Left kidney (tissue), 2 donors: ENCODE results near the gene PSAP. TPM values are rescaled to one million over a fixed set of nuclear protein-coding genes. Genes with fewer than 3 reads are reported as not detected.
A peak's percentile ranks its signal among the peaks of the same experiment; 100 is the strongest.

ENCODE experiments used
- DNase-seq: peaks from one replicate; pipeline ENCODE4 v3.0.0-alpha.2; 2013
- polyA plus RNA-seq: library from polyadenylated mRNA; unstranded; fragments of 120-200 nt; gene quantifications from one replicate; pipeline ENCODE4 v1.2.1, GENCODE V29; 2013; ENCODE audit not compliant: insufficient read length

Gene PSAP
- polyA plus RNA-seq, 1 donor, result 769 TPM

DNA sequence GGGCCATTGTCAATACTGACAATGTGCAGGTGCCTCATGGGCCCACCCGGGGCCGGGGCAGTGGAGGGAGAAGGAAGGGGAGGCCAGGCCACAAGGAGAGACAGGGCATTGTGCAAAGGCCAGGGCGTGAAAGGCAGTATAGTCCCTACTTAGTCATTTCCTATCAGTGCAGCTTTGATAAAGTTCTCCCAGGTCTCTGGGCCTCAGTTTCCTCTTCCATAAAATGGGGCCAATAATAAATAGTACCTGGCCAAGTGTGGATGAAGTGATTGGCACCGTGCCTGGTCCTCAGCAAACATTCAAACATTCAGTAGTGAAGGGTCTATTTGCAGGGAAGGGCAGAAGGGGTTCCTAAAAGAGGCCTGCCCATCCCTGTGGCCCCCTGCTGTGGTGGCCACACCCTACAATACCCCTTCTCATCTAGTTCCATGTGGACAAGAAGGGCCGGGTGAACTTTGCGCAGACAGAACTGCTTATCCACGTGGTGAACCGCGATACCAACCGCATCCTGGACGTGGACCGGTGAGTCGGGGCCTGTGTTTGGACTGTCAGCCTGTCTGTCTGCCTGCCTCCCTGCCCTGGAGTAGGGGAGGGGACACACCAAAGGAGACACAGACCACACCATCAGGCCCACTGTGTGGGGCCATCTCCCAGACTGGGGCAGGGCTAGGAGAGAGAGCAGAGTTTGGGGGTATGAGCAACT is 40.9 kb downstream of the PSAP start:
- DNase-seq, result no peak

DNA sequence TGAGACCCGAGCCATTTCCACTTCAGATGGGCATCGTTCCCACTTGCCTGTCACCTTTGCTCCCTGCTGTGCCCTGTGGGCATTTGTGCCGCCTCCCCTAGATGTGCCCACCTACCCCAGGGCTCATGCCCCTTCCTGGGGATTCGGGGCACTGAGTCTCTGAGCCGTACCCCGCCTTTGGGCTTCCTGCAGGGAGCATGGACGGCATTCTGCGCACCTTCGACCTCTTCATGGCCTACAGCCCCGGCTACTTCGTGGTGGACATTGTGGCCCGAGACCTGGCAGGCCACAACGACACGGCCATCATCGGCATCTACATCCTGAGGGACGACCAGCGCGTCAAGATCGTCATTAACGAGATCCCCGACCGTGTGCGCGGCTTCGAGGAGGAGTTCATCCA is 41.4 kb downstream of the PSAP start:
- DNase-seq, result no peak

DNA sequence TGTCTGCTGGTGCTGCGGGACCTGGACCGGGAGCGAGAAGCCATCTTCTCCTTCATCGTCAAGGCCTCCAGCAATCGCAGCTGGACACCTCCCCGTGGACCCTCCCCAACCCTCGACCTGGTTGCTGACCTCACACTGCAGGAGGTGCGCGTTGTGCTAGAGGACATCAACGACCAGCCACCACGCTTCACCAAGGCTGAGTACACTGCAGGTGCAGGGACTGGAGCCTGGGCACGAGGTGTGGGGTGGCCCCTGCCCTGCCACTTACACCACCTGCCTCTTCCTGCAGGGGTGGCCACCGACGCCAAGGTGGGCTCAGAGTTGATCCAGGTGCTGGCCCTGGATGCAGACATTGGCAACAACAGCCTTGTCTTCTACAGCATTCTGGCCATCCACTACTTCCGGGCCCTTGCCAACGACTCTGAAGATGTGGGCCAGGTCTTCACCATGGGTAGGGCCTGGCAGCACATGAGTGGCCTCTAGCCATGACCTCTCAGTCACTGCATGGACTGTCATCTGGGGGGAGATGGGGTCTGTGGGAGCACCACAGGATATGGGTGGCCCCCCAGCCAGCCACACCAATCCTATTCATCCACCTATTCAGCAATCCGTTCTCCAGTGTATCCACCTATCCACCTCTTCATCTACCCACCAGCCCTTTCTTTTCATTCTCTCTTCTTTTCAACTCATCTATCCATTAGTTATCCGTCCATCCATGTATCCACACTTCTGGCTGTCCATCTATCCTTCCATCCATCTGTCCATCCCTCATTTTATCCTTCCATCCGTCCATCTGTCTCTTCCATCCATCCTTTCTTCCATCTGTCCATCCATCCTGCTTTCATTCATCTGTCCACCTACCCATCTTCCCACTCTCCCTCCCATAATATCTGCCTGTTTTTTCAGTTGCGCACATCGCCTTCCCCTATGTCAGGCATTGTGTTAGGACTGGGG is 43.2 kb downstream of the PSAP start:
- DNase-seq, result no peak

DNA sequence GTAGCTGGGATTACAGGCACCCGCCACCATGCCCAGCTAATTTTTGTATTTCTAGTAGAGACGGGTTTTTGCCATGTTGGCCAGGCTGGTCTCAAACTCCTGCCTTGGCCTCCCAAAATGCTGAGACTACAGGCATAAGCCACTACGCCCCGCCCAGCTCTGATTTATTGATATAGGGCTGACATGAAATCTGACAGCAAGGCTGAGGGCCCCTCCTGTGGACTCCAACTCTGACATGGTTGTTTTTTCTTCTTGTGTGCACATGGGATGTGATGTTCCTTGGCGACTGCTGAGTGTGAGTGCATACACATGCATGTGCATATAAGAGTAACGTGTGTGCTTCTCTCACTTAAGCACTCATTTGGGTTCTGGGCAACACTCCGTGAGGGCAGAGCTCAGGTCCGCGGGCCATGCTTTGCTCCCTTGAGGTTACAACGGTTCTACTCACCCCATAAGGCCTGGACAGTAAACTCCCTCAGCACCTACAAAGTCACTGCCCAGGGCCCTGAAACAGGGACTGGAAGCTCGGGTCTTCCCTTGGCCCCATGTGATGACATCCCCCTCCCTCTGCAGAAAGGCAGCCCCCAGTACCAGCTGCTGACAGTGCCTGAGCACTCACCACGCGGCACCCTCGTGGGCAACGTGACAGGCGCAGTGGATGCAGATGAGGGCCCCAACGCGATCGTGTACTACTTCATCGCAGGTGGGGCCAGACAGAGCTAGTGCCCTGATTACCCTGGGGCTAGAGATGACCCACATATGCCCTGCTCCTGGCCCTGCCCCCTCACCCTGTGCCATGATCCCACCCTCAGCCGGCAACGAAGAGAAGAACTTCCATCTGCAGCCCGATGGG is 44.1 kb downstream of the PSAP start:
- DNase-seq, result no peak

DNA sequence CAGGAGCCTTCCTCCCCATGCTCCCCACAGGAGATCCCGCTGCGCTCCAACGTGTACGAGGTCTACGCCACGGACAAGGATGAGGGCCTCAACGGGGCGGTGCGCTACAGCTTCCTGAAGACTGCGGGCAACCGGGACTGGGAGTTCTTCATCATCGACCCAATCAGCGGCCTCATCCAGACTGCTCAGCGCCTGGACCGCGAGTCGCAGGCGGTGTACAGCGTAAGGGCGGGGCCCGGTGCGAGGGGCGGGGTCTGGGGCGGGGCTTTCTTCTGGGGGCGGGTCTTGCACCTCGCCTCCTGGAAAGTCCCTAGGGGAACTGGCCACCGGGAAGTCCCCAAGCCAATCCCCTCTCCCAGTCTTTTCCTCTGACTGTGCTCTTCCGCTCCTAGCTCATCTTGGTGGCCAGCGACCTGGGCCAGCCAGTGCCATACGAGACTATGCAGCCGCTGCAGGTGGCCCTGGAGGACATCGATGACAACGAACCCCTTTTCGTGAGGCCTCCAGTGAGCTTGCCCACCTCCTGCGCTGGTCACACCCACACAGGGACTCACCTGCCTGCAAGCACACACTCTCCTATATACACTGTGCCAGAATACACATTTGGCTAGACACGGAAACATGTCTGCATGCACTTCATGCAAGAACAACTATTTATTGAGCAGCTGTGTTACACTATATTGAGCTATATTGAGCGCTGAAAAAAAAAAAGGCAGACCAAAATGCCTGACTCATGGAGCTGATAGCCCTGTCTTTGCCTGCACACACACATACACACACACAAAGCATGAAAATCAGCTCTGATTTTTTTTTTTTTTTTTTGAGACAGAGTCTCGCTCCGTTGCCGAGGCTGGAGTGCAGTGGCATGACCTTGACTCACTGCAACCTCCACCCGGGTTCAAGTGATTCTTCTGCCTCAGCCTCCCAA is 45.0 kb downstream of the PSAP start:
- no peak for DNase-seq

DNA sequence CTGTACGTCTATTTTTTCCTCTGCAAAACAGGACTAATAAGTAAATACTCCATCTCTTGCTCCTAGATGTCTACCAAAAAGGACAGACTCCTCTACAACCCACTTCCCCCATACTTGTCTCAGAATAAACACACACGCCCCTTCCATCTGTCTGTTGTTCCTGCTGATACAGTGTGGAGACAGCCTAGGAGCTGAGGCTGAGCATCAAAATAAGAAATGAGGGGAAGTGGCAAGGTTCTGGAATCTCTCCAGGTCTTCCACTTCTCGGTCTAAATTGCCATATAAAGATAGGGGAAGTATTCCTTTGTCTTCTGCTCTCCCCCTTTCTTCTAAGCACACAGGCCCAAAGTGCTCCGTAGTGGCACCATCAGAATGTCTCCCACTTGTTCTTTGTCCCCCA is 47.0 kb downstream of the PSAP start:
- DNase-seq, result no peak

DNA sequence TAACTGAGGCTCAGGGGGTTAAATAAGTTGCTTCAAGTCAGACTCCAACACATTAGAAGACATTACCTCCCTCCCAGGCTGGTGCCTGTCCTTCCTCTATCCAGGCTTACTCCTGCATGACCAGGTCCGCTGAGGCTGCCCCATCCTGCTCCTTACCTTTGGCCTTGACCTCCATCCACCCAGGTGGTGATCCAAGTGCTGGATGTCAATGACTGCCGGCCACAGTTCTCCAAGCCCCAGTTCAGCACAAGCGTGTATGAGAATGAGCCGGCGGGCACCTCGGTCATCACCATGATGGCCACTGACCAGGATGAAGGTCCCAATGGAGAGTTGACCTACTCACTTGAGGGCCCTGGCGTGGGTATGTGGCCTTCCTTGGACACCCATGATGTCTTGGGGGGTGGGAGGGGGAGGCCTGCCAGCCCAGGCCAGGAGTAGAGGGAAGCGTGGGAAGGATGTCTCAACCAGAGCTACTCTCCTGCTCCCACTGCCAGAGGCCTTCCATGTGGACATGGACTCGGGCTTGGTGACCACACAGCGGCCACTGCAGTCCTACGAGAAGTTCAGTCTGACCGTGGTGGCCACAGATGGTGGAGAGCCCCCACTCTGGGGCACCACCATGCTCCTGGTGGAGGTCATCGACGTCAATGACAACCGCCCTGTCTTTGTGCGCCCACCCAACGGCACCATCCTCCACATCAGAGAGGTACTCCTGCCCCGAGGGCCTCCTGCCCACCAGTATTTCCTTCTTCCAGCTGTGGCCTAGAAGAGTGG is 48.1 kb downstream of the PSAP start:
- no peak for DNase-seq

DNA sequence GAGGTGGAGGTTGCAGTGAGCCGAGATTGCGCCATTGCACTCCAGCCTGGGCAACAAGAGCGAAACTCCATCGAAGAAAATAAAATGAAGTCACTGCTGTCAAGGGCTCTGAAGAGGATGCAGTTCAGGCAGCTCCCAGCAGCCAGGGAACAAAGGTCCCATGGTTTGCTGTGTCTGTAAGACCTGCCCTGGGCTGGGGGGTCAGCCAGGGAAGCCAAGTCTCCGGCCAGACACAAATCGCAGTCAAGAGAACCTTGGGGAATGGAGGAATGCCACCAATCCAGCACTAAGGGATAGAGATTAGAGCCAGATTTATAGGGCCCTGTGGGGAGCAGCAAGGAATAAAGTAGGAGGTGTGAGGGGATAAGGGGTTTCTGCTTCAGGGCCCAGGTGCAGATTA is 48.8 kb downstream of the PSAP start:
- DNase-seq, result no peak

DNA sequence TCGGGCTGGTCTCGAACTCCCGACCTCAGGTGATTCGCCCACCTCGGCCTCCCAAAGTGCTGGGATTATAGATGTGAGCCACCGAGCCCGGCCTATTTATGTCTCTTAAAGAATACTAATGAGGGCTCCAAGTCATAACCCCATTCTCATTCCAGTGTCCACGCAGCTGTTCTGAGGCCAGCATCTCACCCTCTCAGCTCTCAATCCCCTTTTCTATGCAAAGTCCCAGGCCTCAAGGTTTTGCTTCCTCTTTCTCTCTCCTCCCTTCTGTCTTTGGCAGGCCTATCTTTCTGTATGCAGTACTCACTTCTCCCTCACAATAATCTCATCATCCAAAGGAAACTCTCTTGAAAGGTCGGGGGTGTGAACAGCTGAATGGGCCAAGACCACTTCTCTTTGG is 49.7 kb downstream of the PSAP start:
- DNase-seq, result no peak

DNA sequence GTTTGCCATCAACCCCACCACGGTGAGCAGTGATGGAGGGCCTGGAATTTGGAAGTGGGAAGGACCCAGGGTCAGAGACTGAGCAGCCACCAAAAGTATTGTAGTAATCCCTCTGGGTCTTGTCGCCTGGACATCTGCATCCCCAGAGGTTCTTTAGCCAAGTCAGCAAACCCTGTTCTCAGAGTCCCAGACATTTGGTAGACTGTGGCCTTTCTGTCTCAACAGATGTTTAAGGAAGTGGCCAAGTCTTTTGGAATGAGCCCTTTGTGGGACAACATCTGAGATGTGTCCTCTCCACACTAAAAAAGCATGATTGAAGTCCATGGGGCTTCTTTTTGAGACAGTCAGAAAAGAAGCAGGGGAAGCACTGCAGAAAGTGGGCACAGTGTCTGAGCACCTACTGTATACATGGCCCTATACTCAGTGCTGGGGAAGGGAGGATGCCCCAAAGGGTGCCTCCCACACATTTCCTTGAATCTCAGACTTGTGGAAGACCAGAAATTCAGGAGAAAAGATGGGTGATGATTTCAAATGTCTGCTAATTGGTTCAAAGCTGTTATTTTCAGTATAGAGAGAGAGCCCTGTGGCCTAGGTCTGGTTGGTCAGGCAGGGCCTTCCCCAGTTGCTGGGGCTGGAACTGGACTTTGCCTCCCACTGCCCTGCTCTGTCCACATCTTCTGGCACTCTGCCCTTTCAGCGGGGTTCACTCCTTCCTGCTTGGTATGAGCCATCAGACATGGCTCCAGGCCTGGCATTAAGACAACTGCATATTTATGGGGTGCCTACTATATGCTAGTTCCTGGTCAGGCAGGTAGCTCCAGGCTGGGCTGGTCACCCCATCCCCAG is 51.2 kb downstream of the PSAP start:
- DNase-seq, result no peak

DNA sequence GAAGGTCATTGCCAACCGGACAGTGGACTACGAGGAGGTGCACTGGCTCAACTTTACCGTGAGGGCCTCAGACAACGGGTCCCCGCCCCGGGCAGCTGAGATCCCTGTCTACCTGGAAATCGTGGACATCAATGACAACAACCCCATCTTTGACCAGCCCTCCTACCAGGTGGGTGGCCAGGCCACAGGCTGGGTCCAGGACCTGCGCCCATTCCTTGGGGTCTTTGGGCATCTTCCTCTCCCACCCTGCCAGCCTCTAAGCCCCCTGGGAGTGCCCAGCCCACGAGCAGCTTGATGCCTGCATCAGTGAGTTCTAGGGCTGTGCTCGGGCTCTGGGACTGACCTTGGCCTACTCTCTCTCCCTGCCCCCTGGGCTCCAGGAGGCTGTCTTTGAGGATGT is 51.9 kb downstream of the PSAP start:
- no peak for DNase-seq

DNA sequence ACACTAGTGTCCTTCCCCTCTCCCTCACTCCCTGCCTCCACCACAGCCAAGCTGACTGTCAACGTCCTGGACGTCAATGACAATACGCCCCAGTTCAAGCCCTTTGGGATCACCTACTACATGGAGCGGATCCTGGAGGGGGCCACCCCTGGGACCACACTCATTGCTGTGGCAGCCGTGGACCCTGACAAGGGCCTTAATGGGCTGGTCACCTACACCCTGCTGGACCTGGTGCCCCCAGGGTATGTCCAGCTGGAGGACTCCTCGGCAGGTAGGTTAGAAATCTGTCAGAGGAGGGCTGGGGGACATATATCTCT is 52.8 kb downstream of the PSAP start:
- DNase-seq, result no peak

DNA sequence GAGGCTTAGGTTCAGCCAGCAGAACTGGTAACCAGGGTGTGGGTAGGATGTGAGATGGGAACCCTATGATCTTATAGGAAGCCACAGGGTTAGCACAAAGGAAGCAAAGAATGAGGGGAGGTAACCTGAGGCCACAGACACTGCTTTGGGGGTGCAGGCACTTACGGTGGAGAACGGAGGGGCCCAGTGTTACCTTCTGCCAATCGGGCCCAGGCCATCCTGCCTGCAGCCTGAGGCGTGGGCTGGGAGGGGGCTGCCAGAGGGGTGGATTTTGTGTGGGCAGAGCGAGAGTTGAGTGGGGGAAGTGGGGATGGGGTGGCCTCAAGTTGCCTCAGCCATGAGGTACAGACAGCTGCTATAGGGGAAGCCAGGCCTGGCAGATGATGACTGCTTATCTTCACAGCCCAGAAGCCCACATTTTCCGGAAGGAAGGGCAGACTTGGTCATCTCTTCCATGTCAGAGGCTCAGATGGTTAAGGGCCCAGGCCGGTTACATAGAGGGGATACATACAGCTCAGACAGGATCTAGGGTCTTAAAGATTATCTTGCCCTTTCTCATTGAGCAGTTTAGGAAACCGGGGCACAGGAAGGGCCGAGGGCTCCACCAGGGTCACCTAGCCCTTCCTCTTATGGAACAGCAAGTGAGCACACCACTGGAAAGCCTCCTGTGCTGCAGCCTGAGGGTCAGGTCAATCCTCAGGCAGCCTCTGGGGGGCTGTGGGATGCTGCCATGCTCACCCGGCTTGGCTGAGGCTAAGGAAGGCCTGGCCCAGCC is 53.3 kb downstream of the PSAP start:
- no peak for DNase-seq

DNA sequence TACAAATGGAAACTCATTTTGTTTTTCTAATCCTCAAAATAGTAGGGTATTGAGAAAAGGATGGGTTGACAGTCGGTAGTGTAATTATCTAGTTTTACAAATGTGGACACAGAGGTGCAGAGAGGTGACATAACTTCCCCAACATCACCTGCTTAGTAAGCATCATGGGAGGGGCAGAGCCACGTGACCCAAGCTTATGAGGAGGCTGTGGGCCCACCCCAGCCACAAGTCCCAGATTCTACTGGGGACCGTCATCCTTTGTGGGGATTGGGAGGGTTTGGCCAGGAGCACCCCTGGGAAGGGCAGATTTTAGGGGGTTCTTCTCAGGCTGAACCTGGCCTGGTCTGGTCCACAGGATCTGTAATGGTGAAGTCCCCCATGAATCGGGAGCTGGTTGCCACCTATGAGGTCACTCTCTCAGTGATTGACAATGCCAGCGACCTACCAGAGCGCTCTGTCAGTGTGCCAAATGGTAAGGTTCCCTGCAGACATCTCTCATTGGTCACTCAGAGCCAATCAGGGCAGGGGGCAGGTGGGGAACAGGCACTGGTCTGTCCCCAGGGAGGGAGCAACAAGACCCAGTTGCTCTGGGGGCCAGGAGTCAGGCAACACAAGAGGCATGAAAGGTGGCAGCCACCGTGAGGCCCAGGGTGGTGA is 54.2 kb downstream of the PSAP start:
- no peak for DNase-seq

DNA sequence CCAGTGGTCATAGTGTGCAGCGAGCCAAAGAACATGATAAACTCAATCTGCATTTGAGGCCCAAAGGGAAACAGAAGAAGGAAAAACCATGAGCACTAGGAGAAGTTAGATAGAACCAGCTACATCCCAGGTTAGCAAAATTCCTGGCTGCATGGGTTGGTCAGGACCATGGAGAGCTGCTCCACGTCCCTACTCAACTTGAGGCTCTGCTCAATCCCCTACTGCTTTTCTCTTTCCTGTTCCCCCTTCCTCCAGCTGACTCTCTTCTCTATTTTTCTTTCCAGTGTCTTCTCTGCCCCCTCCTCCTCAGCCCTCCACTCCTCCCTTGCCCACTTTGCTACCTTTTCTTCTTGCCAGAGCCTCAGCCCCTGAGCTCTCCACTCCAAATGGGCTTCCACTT is 55.8 kb downstream of the PSAP start:
- DNase-seq, result peak; percentile 59

DNA sequence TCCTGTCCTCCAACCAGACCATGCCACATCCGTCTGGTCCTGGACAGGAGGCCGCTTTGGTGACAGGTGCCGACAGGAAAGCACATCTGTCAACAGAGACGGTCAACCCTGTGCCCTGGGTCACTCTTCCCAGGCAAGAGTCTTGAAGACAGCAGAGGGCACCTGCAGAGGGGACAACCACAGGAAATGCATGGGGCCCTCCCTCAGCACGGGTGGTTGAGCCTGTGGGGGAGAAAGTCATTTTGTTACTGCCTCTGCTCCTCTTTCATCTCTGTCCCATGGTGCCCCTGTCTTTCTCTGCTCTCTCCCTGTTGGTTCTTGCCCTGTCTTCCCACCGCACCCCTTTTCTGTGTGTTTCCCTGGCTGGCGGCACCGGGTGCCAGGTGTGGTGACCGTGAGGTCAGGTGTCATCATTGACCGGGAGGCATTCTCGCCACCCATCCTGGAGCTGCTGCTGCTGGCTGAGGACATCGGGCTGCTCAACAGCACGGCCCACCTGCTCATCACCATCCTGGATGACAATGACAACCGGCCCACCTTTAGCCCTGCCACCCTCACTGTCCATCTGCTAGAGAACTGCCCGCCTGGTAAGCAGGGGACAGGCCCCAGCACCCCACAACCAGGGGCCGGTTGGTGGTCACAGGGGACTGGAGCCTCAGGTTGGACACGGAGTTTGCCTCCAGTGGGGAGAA is 60.2 kb downstream of the PSAP start:
- no peak for DNase-seq

DNA sequence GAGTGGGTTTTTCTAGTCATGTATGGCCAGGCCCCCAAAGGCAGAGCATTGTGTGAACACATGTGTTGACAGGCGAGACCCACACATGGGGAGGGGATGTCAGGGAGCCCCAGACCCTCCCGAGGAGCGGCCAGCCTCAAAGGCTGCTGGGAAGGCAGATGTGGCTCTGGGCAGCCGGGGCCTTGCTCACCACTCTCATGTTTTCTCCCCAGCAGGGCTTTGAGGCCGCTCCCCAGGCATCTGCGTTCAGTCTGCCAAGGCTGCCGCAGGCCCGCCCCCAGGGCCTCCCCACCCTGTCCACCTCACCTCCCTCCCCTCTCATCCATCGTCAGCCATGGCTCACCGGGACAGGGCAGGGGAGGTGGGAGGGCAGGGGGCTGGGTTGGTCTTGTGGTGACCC is 61.2 kb downstream of the PSAP start:
- DNase-seq, result no peak

DNA sequence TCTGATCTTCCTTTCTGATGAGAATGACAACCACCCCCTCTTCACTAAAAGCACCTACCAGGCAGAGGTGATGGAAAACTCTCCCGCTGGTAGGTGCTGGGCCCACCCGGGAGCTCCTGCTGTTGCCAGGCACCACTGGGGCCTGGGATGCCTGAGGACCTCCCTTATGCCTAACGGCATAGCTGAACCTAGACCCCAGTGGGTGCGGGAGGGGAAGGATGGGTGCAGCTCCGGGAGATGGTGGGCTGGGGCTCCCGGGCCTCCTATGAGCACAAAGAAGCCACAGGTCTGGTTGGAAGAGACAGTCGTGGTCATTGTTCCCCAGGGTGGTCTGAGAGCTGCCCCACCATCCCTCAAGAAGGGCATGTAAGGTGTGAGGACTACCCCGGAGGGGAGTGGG is 62.1 kb downstream of the PSAP start:
- DNase-seq, result no peak
